ENCODE measurements around the gene DFFB. TPM values are rescaled to one million over a fixed set of nuclear protein-coding genes. Genes with fewer than 3 reads are reported as not detected.
A peak's percentile ranks its signal among the peaks of the same experiment; 100 is the strongest.

Gene DFFB
- total RNA-seq, 1 donor from 2014 or later, result 16.4 TPM

DNA sequence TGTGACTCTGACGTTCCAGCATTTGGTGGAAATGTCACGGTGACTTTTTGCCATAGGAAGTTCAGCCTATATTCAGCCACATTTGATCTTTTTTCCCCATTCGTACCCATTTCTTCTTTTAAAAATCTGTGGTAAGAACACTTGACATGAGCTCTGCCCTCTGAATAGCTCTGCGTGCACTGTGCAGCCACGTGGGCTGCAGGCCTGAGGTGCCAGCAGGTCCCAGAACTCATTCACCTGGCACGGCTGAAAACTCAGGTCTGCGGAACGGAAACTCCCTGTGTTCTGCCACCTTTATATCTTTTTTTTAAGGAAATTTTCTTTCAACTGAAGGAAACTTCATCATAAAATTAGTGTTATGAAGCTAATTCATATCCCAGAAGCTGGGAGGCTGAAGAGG lies 28.9 kb upstream of the DFFB start:
- Mint-ChIP-seq H3K27me3 (ENCODE audit: unreplicated experiment) (peaks cover 4% of the 10 kb centered on the region), H3K4me1 (ENCODE audit: low read depth, unreplicated experiment) (peaks cover 22% of the 10 kb centered on the region), H3K9me3 (ENCODE audit: unreplicated experiment) (peaks cover 9% of the 10 kb centered on the region), H3K27ac (ENCODE audit: unreplicated experiment) (peak overlapping the region; percentile 82), H3K4me3 (ENCODE audit: unreplicated experiment) (no peak overlapping the region), H3K36me3 (ENCODE audit: unreplicated experiment) (peaks cover 9% of the 10 kb centered on the region)
- TF ChIP-seq, protein P1, sequence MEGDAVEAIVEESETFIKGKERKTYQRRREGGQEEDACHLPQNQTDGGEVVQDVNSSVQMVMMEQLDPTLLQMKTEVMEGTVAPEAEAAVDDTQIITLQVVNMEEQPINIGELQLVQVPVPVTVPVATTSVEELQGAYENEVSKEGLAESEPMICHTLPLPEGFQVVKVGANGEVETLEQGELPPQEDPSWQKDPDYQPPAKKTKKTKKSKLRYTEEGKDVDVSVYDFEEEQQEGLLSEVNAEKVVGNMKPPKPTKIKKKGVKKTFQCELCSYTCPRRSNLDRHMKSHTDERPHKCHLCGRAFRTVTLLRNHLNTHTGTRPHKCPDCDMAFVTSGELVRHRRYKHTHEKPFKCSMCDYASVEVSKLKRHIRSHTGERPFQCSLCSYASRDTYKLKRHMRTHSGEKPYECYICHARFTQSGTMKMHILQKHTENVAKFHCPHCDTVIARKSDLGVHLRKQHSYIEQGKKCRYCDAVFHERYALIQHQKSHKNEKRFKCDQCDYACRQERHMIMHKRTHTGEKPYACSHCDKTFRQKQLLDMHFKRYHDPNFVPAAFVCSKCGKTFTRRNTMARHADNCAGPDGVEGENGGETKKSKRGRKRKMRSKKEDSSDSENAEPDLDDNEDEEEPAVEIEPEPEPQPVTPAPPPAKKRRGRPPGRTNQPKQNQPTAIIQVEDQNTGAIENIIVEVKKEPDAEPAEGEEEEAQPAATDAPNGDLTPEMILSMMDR (IDR thresholded peaks at IDR 0.05; ENCODE audit: partially characterized antibody, unreplicated experiment), result no peak
- DNase-seq, result no peak

DNA sequence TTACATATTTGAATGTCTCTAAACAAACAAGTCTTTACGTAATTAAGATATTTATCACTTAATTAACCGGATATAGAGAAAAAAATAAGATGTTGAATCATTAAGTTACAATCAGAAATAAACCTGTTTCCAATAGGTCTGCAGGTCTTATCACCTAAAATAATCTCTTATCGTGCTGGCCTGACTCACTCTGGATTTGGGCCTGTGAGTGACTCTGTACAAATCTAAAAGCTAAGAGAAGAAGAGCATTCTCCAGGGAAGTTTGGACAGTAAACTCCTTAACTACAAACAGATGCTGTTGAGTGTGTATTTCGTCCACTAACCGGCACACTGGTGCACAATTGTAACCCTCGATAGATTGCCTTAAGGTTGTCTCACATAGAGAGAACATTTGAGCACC lies 25.6 kb upstream of the DFFB start:
- DNase-seq, result no peak
- no peak overlapping the region for H3K4me3 Mint-ChIP-seq (ENCODE audit: unreplicated experiment)
- peaks cover 8% of the 10 kb centered on the region for H3K4me1 Mint-ChIP-seq (ENCODE audit: low read depth, unreplicated experiment)
- peaks cover 3% of the 10 kb centered on the region for H3K9me3 Mint-ChIP-seq (ENCODE audit: unreplicated experiment)
- H3K27me3 Mint-ChIP-seq (ENCODE audit: unreplicated experiment), result no peaks in the 10 kb centered on the region
- H3K36me3 Mint-ChIP-seq (ENCODE audit: unreplicated experiment), result peaks cover 12% of the 10 kb centered on the region
- TF ChIP-seq, protein P1 (IDR thresholded peaks at IDR 0.05; ENCODE audit: partially characterized antibody, unreplicated experiment), result no peak
- no peak overlapping the region for H3K27ac Mint-ChIP-seq (ENCODE audit: unreplicated experiment)

DNA sequence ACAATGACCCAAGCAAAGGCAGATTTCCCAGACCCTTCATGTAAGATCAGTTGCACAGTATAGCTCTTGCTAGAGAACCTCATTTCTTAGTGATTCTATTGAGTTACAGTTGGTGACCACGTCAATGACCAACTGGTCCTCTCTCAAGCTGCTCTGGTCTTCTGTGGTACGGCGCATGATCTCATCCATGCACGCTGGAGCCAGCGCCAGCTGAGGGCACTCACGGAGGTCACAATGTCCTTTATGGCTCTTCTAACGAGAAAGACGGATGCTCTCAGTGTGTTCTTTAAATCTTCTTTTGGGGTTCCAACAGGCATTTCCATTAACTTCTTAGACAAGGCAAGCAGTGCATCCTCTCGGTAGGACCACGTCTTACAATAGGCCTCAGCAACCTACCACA lies 22.6 kb upstream of the DFFB start:
- H3K4me1 Mint-ChIP-seq (ENCODE audit: low read depth, unreplicated experiment), result peaks cover 2% of the 10 kb centered on the region
- H3K27me3 Mint-ChIP-seq (ENCODE audit: unreplicated experiment), result no peaks in the 10 kb centered on the region
- H3K4me3 Mint-ChIP-seq (ENCODE audit: unreplicated experiment), result no peak overlapping the region
- DNase-seq, result no peak
- peaks cover 33% of the 10 kb centered on the region for H3K36me3 Mint-ChIP-seq (ENCODE audit: unreplicated experiment)
- TF ChIP-seq, protein P1 (IDR thresholded peaks at IDR 0.05; ENCODE audit: partially characterized antibody, unreplicated experiment), result no peak
- no peak overlapping the region for H3K27ac Mint-ChIP-seq (ENCODE audit: unreplicated experiment)
- peaks cover 2% of the 10 kb centered on the region for H3K9me3 Mint-ChIP-seq (ENCODE audit: unreplicated experiment)

DNA sequence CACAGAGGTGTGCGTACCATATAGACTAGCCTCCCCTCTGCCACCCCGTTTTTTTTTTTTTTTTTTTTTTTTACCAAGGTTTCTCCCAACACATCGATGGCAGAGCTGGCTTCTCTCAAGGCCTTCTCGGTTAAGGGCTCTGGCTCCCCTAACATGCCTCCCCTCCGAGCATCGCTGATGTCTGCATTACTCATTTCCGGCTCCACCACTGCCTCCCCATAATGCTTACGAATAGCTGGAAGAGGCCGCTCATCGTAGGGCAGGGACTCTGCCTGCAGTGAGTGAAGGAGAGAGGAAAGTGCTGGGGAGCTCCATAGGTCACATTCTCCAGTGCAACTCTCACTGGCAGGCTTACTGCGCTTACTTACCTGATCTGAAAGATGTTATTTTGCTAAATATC lies 20.9 kb upstream of the DFFB start:
- H3K9me3 Mint-ChIP-seq (ENCODE audit: unreplicated experiment), result peaks cover 4% of the 10 kb centered on the region
- peaks cover 34% of the 10 kb centered on the region for H3K36me3 Mint-ChIP-seq (ENCODE audit: unreplicated experiment)
- peaks cover 2% of the 10 kb centered on the region for H3K4me1 Mint-ChIP-seq (ENCODE audit: low read depth, unreplicated experiment)
- no peak overlapping the region for H3K27ac Mint-ChIP-seq (ENCODE audit: unreplicated experiment)
- H3K4me3 Mint-ChIP-seq (ENCODE audit: unreplicated experiment), result no peak overlapping the region
- TF ChIP-seq, protein P1 (IDR thresholded peaks at IDR 0.05; ENCODE audit: partially characterized antibody, unreplicated experiment), result no peak
- DNase-seq, result no peak
- H3K27me3 Mint-ChIP-seq (ENCODE audit: unreplicated experiment), result peaks cover under 1% of the 10 kb centered on the region

DNA sequence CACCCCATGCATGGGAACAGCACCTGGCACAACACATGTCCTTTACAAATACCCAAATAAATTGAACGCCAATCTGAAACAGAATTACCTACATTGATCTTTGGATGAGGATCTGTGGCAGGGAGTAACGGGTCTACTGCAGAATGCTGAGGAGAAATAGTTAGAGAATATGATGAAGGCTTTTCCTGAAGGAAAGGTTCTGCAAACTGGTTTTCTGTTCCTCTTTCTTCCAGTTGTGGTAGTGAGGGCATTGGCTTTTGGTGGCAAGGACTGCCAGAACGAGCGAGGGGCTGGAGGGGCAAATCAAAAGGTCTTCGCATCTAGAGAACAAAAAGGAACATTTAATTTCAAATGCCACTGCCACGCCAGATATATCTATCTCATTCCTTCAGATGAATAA lies 20.1 kb upstream of the DFFB start:
- TF ChIP-seq, protein P1 (IDR thresholded peaks at IDR 0.05; ENCODE audit: partially characterized antibody, unreplicated experiment), result no peak
- peaks cover 4% of the 10 kb centered on the region for H3K27me3 Mint-ChIP-seq (ENCODE audit: unreplicated experiment)
- no peak overlapping the region for H3K4me3 Mint-ChIP-seq (ENCODE audit: unreplicated experiment)
- H3K4me1 Mint-ChIP-seq (ENCODE audit: low read depth, unreplicated experiment), result no peaks in the 10 kb centered on the region
- H3K36me3 Mint-ChIP-seq (ENCODE audit: unreplicated experiment), result peaks cover 34% of the 10 kb centered on the region
- no peak for DNase-seq
- H3K27ac Mint-ChIP-seq (ENCODE audit: unreplicated experiment), result no peak overlapping the region
- peaks cover 2% of the 10 kb centered on the region for H3K9me3 Mint-ChIP-seq (ENCODE audit: unreplicated experiment)
